HUES6 (cell line): ENCODE measurements around the gene TBC1D24.

ENCODE experiments used
- H3K27ac ChIP-seq: 2 replicates; pipeline ENCODE4 v1.7.0; 2013; ENCODE audit warnings: low read depth, mild to moderate bottlenecking, low read length, inconsistent platforms
- H3K27me3 ChIP-seq: 2 replicates; pipeline ENCODE4 v1.6.1; 2013; ENCODE audit warnings: low read length; ENCODE audit not compliant: control insufficient read depth, insufficient read depth
- H3K36me3 ChIP-seq: 2 replicates; pipeline ENCODE4 v1.6.1; 2013; ENCODE audit warnings: low read length; ENCODE audit not compliant: control insufficient read depth, insufficient read depth
- H3K4me1 ChIP-seq: 2 replicates; pipeline ENCODE4 v1.6.1; 2013; ENCODE audit warnings: low read length; ENCODE audit not compliant: control insufficient read depth, insufficient read depth
- H3K4me3 ChIP-seq: 2 replicates; pipeline ENCODE4 v1.5.1; 2013; ENCODE audit warnings: low read depth, low read length
- H3K9ac ChIP-seq: one replicate; pipeline ENCODE4 v1.6.1; 2013; ENCODE audit warnings: mild to moderate bottlenecking, low read length
- H3K9me3 ChIP-seq: 2 replicates; pipeline ENCODE4 v1.6.1; 2013; ENCODE audit warnings: low read depth, low read length; ENCODE audit not compliant: control insufficient read depth, insufficient read depth

Gene TBC1D24

DNA sequence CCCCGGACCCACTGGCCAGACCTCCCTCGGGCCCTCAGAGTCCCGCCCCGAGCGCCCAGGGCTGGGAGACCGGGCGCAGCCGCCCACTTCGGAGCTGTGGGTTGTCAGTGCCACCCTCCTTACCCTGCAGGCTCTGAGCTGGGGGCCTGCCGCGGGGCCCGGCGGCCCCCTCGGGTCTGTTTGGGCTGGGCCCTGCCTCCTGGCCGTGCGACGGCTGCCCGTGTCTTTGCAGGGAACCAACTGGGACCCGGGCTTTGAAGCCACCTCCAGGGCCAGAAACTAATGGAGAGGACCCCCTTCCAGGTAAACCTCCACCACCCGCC is 14.6 kb upstream of the TBC1D24 start:
- Histone ChIP-seq H3K4me1 (peaks cover 18% of the 10 kb centered on the region), H3K27ac (peak overlapping the region; percentile 60; the same call in 1 of the 2 replicates), H3K9me3 (no peaks in the 10 kb centered on the region), H3K4me3 (peak overlapping the region; percentile 67), H3K9ac (peak overlapping the region; percentile 66), H3K36me3 (peaks cover 57% of the 10 kb centered on the region), H3K27me3 (no peaks in the 10 kb centered on the region)

DNA sequence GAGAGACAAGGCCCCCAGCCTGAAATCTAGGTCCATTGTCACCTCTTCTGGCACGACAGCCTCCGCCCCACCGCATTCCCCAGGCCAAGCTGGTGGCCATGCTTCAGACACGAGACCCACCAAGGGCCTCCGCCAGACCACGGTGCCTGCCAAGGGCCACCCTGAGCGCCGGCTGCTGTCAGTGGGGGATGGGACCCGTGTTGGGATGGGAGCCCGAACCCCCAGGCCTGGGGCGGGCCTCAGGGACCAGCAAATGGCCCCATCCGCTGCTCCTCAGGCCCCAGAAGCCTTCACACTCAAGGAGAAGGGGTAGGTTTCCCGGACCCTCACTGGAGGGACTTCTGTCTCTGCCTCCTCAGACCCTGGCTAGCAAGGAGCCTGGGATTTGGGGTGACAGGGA is 14.0 kb upstream of the TBC1D24 start:
- Histone ChIP-seq H3K9me3 (no peaks in the 10 kb centered on the region), H3K4me3 (peak overlapping the region; percentile 67), H3K27ac (no peak overlapping the region), H3K4me1 (peaks cover 18% of the 10 kb centered on the region), H3K27me3 (no peaks in the 10 kb centered on the region), H3K9ac (peak overlapping the region; percentile 66), H3K36me3 (peaks cover 52% of the 10 kb centered on the region)

DNA sequence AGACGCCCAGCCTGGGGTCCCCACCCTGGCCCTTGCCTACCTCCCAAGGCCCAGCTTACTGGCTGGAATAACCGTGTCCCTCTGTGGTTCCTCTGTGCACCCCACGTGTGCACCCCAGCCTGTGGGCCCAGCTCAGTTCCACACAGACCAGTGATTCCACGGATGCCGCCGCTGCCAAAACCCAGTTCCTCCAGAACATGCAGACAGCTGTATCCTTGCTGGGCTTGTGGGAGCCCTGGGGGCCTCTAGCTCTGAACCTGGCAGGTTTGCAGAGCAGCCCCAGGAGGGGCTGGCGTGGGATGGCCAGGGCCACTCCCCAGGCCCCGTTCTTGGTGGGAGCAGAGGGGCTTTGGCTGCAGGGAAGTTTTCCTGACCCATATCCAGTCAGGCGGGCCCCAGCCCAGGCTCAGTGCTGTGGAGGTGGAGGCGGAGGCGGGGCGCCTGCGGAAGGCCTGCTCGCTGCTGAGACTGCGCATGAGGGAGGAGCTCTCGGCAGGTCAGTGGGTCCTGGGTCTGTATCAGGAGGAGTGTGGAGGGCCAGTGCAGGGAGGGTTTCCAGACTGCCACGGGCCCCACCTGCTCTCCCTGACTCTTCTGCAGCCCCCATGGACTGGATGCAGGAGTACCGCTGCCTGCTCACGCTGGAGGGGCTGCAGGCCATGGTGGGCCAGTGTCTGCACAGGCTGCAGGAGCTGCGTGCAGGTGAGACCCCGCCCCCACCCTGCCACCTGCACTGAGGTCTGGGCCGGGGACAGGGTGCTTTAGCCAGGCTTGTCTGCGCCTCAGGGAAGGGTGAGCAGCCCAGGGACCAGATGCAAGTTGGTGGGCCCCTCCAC is 12.7 kb upstream of the TBC1D24 start:
- H3K36me3 ChIP-seq, result peaks cover 38% of the 10 kb centered on the region
- H3K4me1 ChIP-seq, result peaks cover 18% of the 10 kb centered on the region
- H3K27me3 ChIP-seq, result no peaks in the 10 kb centered on the region
- no peak overlapping the region for H3K9ac ChIP-seq
- H3K27ac ChIP-seq, result no peak overlapping the region
- H3K9me3 ChIP-seq, result no peaks in the 10 kb centered on the region
- no peak overlapping the region for H3K4me3 ChIP-seq

DNA sequence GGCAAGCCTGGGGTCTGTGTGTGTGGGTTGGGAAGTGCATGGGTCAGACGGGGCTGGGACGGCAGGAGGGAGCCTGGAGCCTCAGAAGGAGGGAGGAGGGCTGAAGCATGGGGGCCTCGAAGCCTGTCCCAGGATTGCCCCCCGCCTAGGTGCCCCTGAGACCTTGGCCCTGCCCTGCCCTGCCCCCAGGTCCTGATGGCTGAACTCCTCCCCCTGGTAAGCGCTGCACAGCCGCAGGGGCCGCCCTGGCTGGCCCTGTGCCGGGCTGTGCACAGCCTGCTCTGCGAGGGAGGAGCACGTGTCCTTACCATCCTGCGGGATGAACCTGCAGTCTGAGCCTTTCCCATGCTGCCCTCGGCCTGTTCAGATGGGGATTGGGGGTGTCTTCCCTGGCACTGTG is 10.6 kb upstream of the TBC1D24 start:
- no peaks in the 10 kb centered on the region for H3K9me3 ChIP-seq
- H3K9ac ChIP-seq, result no peak overlapping the region
- peaks cover 21% of the 10 kb centered on the region for H3K4me1 ChIP-seq
- H3K36me3 ChIP-seq, result peaks cover 31% of the 10 kb centered on the region; the same call in 1 of the 2 replicates
- no peak overlapping the region for H3K27ac ChIP-seq
- peaks cover 13% of the 10 kb centered on the region for H3K27me3 ChIP-seq
- H3K4me3 ChIP-seq, result no peak overlapping the region

DNA sequence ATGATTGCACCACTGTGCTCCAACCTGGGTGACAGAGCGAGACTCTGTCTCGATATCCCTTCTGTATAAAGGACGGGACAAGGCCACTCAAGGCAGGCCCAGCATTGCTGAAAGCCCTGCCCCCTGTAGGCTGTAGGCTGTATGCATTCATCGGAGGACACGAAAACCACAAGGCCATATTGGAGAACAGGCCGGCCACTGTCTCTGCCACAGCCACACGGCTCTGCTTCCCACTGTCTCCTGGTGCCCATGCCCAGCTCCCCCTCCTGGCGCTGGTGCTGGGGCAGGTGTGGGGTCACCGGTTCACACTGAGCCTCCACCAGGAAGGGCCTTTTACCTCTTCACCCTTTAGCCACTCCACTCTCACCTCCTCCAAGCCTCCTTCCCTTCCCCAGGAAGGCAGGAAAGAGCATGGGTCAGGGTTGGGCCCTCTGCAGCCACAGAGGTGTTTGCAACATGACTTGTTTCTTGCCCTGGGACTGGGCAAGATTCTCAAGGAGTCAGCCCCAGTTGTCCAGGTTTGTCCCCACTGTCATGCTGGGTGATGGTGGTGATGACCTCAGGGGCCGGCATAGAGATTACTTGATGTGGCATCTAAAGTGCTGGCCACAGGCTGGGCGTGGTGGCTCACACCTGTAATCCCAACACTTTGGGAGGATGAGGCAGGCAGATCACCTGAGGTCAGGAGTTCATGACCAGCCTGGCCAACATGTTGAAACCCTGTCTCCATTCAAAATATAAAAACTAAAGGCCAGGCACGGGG is 9.1 kb upstream of the TBC1D24 start:
- H3K36me3 ChIP-seq, result peaks cover 30% of the 10 kb centered on the region; the same call in 1 of the 2 replicates
- no peaks in the 10 kb centered on the region for H3K9me3 ChIP-seq
- H3K4me3 ChIP-seq, result no peak overlapping the region
- H3K9ac ChIP-seq, result no peak overlapping the region
- H3K27me3 ChIP-seq, result peaks cover 28% of the 10 kb centered on the region
- no peak overlapping the region for H3K27ac ChIP-seq
- H3K4me1 ChIP-seq, result peaks cover 28% of the 10 kb centered on the region

DNA sequence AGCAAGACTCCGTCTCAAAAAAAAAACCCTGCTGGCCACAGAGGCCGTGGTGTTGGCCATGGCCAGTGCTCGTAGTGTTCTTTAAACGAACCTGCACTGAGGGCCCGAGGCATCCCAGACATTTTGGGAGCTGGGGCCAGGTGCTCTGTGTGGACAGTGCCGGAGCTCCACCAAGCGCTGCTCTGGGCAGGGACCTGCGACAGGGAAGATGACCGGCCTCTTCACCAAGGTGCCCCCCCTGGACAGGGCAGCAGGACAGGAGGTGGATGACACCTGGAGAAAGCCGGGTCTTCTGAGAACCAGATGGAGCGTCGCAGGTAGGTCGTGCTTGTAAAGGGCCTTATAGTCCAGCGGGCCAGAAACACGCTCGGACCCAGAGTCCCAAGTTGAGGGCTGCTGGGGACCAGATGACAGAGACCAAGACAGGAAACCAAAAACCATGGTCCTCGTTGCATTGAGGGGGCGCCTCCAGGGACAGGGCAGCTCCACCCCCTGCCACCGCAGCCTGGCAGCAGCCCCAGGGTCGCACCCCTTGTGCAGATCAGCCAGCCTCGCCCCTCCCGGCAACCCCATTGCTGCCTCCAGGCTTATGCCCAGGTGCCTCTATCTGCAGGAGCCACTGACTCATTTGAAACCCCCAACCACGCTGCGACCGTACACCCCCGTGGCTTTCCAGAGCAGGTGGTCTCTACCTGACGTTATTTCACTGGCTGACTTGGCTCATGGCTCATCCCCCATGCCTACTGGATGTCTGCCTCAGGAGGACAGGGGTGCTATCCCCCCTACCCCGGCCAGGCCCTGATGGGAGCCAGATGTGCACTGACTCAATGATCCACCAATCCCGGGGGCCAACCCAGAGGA is 8.0 kb upstream of the TBC1D24 start:
- Histone ChIP-seq H3K4me3 (0 out of 2 replicates have a peak overlapping the region, but pooled peaks have one; percentile 63), H3K4me1 (peaks cover 28% of the 10 kb centered on the region), H3K27ac (no peak overlapping the region), H3K27me3 (peaks cover 34% of the 10 kb centered on the region), H3K36me3 (peaks cover 20% of the 10 kb centered on the region; the same call in 1 of the 2 replicates), H3K9me3 (no peaks in the 10 kb centered on the region), H3K9ac (peak overlapping the region; percentile 54)

DNA sequence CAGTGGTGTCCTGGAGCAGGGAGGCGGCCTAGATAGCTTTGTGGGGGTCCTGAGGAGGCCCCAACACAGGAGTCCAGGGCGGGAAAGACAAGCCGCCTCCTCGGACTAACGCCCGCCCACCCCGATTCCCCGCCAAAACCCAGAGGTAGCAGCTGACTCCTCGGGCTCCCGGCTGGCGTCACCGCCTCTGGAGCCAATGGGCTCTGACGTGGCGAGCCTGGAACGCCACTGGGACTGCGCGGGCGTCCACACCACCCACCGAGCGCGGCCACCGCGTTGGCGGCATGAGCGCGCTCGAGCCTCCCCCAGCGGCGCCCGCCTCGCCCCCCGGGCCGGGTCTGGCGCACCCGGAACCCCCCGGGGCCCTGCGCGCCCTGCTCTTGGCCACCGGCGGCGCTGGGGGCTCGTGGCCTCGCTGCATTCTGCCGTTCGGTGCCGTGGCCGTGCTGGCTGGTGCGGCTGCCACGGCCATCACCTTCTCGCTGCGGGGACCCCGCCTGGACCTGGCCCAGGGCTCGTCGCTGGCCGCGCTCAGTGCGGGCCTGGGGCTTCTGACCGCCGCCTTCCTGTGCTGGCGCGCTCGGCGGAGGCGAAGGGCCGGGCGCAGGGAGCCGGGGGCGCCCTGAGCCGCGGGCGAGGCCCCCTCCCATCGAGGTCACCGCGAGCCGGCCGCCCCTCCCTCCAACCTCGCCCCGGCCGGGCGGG is 7.2 kb upstream of the TBC1D24 start:
- H3K9ac ChIP-seq, result peak overlapping the region; percentile 60
- peaks cover 34% of the 10 kb centered on the region for H3K4me1 ChIP-seq
- peaks cover 42% of the 10 kb centered on the region for H3K27me3 ChIP-seq
- H3K27ac ChIP-seq, result no peak overlapping the region
- no peaks in the 10 kb centered on the region for H3K9me3 ChIP-seq
- peaks cover 12% of the 10 kb centered on the region; the same call in 1 of the 2 replicates for H3K36me3 ChIP-seq
- H3K4me3 ChIP-seq, result peak overlapping the region; percentile 63

DNA sequence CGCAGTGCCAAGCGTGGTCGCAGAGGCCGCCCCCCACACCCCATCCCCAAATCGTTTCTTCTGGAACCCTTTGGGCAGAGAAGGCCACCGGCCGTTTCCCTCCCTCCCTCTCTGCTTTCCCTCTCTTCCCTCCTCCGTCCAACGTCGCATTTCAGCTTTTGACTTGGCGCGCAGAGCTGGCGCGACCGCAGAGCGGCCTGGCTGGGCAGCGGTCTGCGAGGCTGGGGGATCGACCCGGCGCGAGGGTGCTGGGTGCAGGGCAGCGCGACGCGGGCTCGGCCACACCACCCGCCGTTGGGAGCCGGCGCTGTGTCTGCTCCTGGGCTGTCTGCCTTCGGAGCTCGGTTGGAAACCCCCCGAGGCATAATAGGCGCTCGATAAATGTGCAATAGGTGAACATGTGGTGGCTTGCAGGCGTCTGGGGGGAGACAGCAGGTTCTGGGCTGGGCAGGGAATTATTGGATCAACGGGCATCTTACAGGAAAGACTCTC is 6.6 kb upstream of the TBC1D24 start:
- Histone ChIP-seq H3K9me3 (no peaks in the 10 kb centered on the region), H3K36me3 (peaks cover 11% of the 10 kb centered on the region; the same call in 1 of the 2 replicates), H3K27me3 (peaks cover 48% of the 10 kb centered on the region), H3K4me3 (peak overlapping the region; percentile 63), H3K27ac (no peak overlapping the region), H3K9ac (peak overlapping the region; percentile 60), H3K4me1 (peaks cover 39% of the 10 kb centered on the region)

DNA sequence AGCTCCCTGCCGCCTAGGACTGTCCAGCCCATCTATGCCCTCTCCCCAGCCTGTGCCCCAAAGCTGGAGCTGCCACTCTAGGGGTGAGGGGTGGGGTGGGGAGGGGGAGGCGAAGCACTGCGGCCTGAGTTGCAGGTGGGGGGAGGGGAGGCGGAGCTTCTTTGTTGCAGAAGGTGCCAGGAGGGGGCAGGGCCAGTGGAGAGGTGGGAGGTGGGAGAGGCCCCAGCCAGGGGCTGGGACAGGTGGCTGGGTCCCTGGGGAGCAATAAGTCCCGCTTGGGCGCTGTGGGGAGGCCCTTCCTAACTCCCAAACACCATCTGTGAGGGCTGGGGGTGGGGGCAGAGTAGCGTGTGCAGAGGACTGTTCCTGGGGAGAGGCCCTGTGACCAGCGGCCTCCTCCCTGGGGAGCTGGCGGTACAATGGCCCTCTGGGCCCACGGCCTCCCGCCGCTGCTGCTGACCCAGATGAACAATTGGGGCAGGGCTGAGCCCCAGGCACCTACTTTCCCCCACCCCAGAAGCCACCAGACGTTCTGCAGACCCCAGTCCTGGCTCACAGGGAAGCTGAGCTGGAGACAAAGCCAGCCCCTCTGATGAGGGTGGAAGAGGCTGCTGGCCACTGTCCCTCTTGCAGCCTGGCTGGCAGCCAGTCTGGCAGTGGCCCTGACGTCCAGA is 6.1 kb upstream of the TBC1D24 start:
- peak overlapping the region; percentile 60 for H3K9ac ChIP-seq
- H3K27me3 ChIP-seq, result peaks cover 52% of the 10 kb centered on the region
- peak overlapping the region; percentile 63 for H3K4me3 ChIP-seq
- no peak overlapping the region for H3K27ac ChIP-seq
- peaks cover 7% of the 10 kb centered on the region; the same call in 1 of the 2 replicates for H3K36me3 ChIP-seq
- H3K4me1 ChIP-seq, result peaks cover 41% of the 10 kb centered on the region
- no peaks in the 10 kb centered on the region for H3K9me3 ChIP-seq
